GM21381 (cell line): Measurements from ENCODE around the gene FAM83C.

ENCODE experiments used
- ATAC-seq: cut with Tn5 transposase; IDR thresholded peaks from one replicate; pipeline ENCODE4 v1.9.1; 2021; ENCODE audit warnings: mild to moderate bottlenecking, moderate library complexity; ENCODE audit not compliant: unreplicated experiment

FAM83C gene

DNA sequence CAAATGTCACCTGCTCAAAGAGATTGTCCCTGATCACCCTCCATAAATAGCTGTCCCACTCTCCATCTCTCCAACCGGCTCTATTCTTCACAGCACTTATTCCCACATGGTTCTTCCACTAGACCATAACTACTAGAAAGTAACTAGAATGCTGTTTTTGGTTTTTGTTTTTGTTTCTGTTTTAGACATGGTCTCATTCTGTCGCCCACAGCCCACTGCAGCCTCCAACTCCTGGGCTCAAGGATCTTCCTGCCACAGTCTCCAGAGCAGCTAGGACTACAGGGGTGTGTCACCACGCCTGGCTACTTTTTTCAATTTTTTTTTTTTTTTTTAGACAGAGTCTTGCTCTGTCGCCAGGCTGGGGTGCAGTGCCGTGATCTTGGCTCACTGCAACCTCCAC, 53.5 kb downstream of the FAM83C start:
- no peak for ATAC-seq

DNA sequence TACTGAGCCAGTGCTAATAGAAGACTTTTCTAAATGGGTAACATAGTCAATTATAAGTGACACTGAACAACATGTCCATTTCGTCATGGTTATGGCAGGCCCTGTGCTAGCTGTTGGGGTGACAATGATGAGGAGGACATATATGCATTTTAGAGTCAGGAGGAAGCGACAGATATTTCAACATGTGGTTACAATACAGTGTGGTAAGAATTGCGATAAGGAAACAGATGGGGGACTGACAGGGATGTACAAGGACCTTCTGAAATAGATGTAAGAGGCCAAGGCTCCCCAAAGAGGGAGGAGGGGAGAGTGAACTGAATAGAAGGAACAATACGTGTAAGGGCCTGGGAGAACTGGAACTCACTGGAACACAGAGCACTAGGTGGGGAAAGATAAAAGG, 54.1 kb downstream of the FAM83C start:
- no peak for ATAC-seq

DNA sequence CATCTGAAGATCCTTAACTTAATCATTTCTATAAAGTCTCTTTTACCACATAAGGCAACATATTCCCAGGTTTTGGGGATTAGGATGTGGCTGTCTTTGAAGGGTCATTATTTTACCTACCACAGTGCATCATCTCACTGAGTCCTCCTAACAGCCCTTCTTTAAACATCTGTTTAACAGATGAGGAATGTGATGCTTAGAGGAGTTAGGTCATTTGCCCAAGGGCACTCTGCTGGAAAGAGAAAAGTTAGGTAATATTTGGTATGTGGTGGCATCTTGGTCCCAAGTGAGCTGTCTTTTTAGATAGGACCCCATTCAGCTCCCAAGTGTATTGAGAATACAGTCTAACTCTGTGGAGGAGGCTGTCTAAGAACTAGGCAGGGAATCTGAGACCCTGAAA, 54.7 kb downstream of the FAM83C start:
- ATAC-seq, result no peak

DNA sequence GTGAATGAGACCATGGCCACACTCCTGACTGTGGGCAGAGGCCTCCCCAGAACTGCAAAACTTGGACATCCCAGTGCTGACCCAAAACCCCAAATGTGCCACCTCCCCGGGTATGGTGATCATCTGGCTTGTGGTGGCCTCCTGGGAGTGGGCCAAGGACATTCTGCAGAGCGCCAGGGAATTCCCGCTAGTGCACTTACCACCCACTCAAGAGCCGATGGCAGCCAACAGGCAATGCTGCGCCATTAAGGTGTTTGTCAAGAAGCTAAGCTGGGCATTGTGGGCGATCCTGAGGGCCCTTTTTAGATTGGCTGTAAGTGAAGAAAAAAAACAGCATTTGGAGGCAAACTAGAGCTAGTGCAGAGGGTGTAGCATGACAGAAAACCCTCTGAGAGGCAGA, 56.3 kb downstream of the FAM83C start:
- ATAC-seq, result no peak
